ENCODE results near the gene TRIM32. TPM values are rescaled to one million over a fixed set of nuclear protein-coding genes. Genes with fewer than 3 reads are reported as not detected.
"Not testable (repeated sequence)": the region's sequence is repeated elsewhere in the genome, so short reads cannot be mapped to it uniquely, and the experiment has no call there.

The TRIM32 gene
- total RNA-seq, 1 donor from 2014 or later: 21.2 TPM

DNA sequence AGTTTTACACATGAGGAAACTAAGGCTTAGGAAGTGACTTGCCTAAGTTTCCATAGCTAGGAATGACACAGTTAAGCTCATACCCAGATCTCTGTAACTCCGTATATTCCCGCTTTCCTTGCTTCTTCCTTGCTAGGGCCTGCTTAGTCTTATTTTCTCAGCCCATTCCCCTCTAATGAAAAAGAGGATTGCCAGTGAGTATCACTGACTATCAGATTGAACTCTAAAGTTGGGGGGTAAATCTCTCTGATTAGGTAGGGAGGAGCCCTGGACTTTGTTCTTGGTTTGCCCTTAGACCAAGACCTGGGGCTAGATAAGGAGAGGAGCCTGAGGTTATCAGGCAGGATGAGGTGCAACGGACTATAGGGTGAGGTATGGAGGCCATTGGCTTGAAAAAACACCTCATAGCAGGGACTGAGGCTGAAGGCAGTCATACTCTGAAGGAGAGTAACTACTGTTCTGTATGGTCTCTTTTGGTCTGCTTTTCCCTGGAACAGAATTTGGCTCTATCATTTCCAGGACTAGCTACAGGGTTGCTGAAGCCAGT, 2.5 kb downstream of the TRIM32 start:
- Histone ChIP-seq H3K4me1 (peaks cover 41% of the 10 kb centered on the region), H3K27me3 (no peaks in the 10 kb centered on the region), H3K9me3 (no peaks in the 10 kb centered on the region), H3K4me3 (no peak overlapping the region), H3K36me3 (no peaks in the 10 kb centered on the region), H3K27ac (no peak overlapping the region)
- TF ChIP-seq, protein P1, sequence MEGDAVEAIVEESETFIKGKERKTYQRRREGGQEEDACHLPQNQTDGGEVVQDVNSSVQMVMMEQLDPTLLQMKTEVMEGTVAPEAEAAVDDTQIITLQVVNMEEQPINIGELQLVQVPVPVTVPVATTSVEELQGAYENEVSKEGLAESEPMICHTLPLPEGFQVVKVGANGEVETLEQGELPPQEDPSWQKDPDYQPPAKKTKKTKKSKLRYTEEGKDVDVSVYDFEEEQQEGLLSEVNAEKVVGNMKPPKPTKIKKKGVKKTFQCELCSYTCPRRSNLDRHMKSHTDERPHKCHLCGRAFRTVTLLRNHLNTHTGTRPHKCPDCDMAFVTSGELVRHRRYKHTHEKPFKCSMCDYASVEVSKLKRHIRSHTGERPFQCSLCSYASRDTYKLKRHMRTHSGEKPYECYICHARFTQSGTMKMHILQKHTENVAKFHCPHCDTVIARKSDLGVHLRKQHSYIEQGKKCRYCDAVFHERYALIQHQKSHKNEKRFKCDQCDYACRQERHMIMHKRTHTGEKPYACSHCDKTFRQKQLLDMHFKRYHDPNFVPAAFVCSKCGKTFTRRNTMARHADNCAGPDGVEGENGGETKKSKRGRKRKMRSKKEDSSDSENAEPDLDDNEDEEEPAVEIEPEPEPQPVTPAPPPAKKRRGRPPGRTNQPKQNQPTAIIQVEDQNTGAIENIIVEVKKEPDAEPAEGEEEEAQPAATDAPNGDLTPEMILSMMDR (IDR thresholded peaks at IDR 0.05): no peak
- no peak for DNase-seq
- intact Hi-C loops (cut with DNase I): no loop called here
- no peak for ATAC-seq

DNA sequence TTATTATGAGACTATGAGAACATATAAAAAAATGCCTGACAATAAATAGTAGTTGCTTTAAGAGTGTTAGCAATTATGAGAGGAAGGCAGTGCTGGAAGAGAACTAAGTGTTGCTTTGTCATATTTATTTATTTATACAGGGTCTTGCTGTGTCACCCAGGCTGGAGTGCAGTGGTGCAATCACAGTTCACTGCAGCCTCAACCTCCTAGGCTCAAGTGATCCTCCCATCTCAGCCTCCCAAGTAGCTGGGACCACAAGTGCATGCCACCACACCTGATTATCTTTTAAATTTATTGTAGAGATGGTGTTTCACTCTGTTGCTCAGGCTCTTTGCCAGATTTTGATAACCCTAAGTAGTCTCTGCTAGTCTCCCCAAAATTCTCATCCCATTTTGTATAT, 3.7 kb downstream of the TRIM32 start:
- peaks cover 41% of the 10 kb centered on the region for H3K4me1 ChIP-seq
- H3K36me3 ChIP-seq; H3K9me3 ChIP-seq; H3K4me3 ChIP-seq; intact Hi-C loops (cut with DNase I); DNase-seq; H3K27me3 ChIP-seq; ATAC-seq; H3K27ac ChIP-seq: not testable (repeated sequence)

DNA sequence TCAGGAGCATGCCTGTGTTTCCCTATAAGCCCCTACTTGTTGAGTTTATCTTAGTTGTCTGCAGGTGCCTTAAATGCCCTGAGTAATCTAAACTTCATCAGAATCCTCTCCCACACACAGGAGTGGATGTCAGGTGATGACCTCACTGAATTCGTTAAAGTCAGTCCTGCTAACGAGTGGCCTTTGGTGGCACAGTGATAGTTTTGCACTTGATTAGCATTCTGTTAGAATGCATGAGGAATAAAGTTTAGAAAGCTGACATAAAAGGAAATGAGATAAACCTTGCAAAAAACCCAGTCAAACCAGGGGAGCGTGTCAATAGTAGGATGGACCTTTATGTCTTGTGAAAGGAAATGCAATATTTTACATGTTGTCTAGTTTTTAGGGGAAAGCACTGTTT, 4.5 kb downstream of the TRIM32 start:
- no peak for DNase-seq
- Histone ChIP-seq H3K27ac (no peak overlapping the region), H3K9me3 (no peaks in the 10 kb centered on the region), H3K4me3 (no peak overlapping the region), H3K27me3 (no peaks in the 10 kb centered on the region), H3K4me1 (peaks cover 34% of the 10 kb centered on the region), H3K36me3 (no peaks in the 10 kb centered on the region)
- TF ChIP-seq, protein P1 (IDR thresholded peaks at IDR 0.05): no peak
- no peak for ATAC-seq
- intact Hi-C loops (cut with DNase I): no loop called here

DNA sequence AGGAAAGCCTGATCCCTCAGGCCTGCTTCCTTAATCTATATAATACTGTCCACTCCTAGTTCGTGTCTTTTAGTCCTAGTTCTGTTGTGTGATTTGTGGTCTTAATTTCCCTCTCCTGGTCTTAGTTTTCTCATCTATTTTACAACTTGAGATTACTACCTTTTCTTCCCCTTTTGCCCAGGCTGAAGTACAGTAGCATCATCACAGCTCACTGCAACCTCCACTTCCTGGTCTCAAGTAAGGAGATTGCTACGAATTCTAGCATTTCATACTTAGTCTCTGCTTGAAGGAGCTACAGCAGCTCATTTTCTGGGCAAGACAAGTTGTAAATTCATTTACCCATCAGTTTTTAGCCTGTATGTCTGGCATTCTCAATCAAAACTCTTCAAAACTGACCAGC, 5.5 kb downstream of the TRIM32 start:
- Histone ChIP-seq H3K36me3 (peaks cover 2% of the 10 kb centered on the region), H3K4me1 (peaks cover 32% of the 10 kb centered on the region), H3K27ac (no peak overlapping the region), H3K4me3 (no peak overlapping the region), H3K9me3 (no peaks in the 10 kb centered on the region), H3K27me3 (no peaks in the 10 kb centered on the region)
- TF ChIP-seq, protein P1 (IDR thresholded peaks at IDR 0.05): no peak
- intact Hi-C loops (cut with DNase I): no loop called here
- no peak for ATAC-seq
- no peak for DNase-seq

DNA sequence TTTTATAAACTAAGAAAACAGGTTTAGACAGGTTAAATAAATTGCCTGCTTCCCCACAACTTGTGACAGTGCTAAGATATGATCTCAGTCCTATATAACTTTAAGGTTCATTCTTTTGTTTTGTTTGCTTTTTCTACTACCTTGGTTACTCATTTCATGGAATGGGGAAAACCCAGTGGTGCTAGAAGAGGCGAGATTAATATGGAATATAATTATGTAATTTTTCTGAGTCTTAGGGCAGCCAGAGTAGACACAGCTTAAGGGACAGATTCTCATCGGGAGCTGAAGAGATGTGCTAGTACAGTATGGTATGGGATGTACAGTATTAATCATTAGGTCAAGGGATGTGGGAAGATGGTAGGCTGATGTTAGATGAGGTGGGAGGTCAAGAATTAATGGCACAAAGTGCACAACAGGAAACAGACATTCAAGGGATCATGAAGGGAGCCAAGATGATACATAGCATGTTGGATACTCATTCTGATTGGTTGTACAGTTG, 6.2 kb downstream of the TRIM32 start:
- ATAC-seq: no peak
- H3K4me1 ChIP-seq: peaks cover 25% of the 10 kb centered on the region
- H3K9me3 ChIP-seq: no peaks in the 10 kb centered on the region
- TF ChIP-seq, protein P1 (IDR thresholded peaks at IDR 0.05): no peak
- no peak for DNase-seq
- no peak overlapping the region for H3K27ac ChIP-seq
- H3K36me3 ChIP-seq: peaks cover 9% of the 10 kb centered on the region
- intact Hi-C loops (cut with DNase I): no loop called here
- no peaks in the 10 kb centered on the region for H3K27me3 ChIP-seq
- no peak overlapping the region for H3K4me3 ChIP-seq

DNA sequence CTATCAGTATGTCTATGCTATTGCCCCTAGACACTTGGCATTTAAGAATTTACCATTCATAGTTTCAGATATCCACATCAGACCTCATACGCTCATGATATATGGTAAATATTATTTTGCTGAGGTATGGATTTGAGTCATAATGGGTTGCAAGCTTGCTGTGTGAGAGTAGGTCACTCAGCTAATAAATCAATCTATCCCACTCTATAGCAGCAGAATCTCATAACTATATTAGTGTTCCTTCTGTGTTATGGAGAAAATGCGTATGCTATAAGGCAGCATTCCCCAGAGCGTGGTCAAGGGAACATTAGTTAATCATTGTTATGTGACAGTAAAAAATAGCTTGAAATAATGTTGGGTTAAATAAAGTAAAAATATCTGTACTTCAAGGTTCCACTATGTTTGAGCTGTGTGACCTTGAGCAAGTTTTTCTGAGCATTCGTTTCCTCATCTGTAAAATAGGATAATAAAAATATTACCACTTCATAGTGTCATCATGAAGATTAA, 7.7 kb downstream of the TRIM32 start:
- Histone ChIP-seq H3K4me1 (peaks cover 21% of the 10 kb centered on the region), H3K4me3 (no peak overlapping the region), H3K27me3 (no peaks in the 10 kb centered on the region), H3K36me3 (peaks cover 24% of the 10 kb centered on the region), H3K9me3 (no peaks in the 10 kb centered on the region), H3K27ac (no peak overlapping the region)
- intact Hi-C loops (cut with DNase I): no loop called here
- TF ChIP-seq, protein P1 (IDR thresholded peaks at IDR 0.05): no peak
- DNase-seq (no peak), ATAC-seq (no peak)

Measured in upper lobe of right lung (tissue), 1 donor.